SK-N-SH (cell line): Measurements from ENCODE around the gene PSMD3. TPM values are rescaled to one million over a fixed set of nuclear protein-coding genes. Genes with fewer than 3 reads are reported as not detected.

Source experiments
- CTCF ChIA-PET: fragments of 300-600, 350-600 bp; formaldehyde crosslinking; extraction: SDS; loops from one replicate; lab custom pipeline; 2021; lab: Yijun Ruan, JAX
- POLR2A ChIA-PET: fragments of 350-600 bp; sonication (Branson Sonifier 250); formaldehyde crosslinking; extraction: SDS; loops from one replicate; lab custom pipeline; 2020; ENCODE audit warnings: antibody characterized with exemption, inconsistent platforms; lab: Yijun Ruan, JAX
- DNase-seq: peaks from one replicate; pipeline ENCODE4 v3.0.0; 2012
- H2AFZ ChIP-seq: fragments of 200-600 bp; sonication (generic); 2 replicates; pipeline ENCODE4 v1.8.1; 2016; ENCODE audit warnings: antibody characterized with exemption, mild to moderate bottlenecking, low read depth
- H3F3A ChIP-seq: fragments of 200-600 bp; sonication (generic); replicated peaks from 2 replicates; pipeline ENCODE3; 2016; ENCODE audit warnings: antibody characterized with exemption, mild to moderate bottlenecking; ENCODE audit not compliant: insufficient read depth
- H3K27ac ChIP-seq, 2 experiments: fragments of 200-500 bp in 1 of 2; fragments of 200-600 bp in 1 of 2; sonication (Bioruptor generic) in 1 of 2; sonication (generic), shearing (Covaris generic) in 1 of 2; 2 replicates each; pipeline versions ENCODE4 v1.5.1 to v1.6.1; 2014 to 2016; ENCODE audit warnings: low read depth in 2 of 2, inconsistent platforms in 1 of 2, low read length in 1 of 2, mild to moderate bottlenecking in 1 of 2, mixed read lengths in 1 of 2
- H3K27me3 ChIP-seq: fragments of 200-600 bp; sonication (generic), shearing (Covaris generic); 2 replicates; pipeline ENCODE4 v1.6.1; 2016; ENCODE audit warnings: mixed run types; ENCODE audit not compliant: insufficient read depth
- H3K36me3 ChIP-seq, 2 experiments: fragments of 200-500 bp in 1 of 2; fragments of 200-600 bp in 1 of 2; sonication (Bioruptor generic) in 1 of 2; sonication (generic) in 1 of 2; replicated peaks in 1 of 2; 2 replicates each; pipeline versions ENCODE3 to v1.5.1; 2014 to 2016; ENCODE audit warnings: low read length in 1 of 2, mild to moderate bottlenecking in 1 of 2; ENCODE audit not compliant: insufficient read depth in 2 of 2, control insufficient read depth in 1 of 2
- H3K4me1 ChIP-seq, 2 experiments: fragments of 200-500 bp in 1 of 2; fragments of 200-600 bp in 1 of 2; sonication (Bioruptor generic) in 1 of 2; sonication (generic), shearing (Covaris generic) in 1 of 2; 2 replicates each; pipeline versions ENCODE4 v1.5.1 to v1.6.1; 2014 to 2016; ENCODE audit warnings: low read depth in 1 of 2, low read length in 1 of 2, mixed run types in 1 of 2; ENCODE audit not compliant: insufficient read depth in 2 of 2, control insufficient read depth in 1 of 2
- H3K4me2 ChIP-seq: fragments of 200-600 bp; sonication (generic), shearing (Covaris generic); 2 replicates; pipeline ENCODE4 v1.6.1; 2017; ENCODE audit warnings: mixed run types
- H3K4me3 ChIP-seq, 2 experiments: fragments of 200-500 bp in 1 of 2; fragments of 200-600 bp in 1 of 2; sonication (Bioruptor generic) in 1 of 2; sonication (generic), shearing (Covaris generic) in 1 of 2; 2 replicates each; pipeline versions ENCODE4 v1.5.1 to v1.8.1; 2014 to 2016; ENCODE audit warnings: low read depth in 2 of 2, inconsistent platforms in 1 of 2, low read length in 1 of 2, mild to moderate bottlenecking in 1 of 2, mixed read lengths in 1 of 2, moderate library complexity in 1 of 2
- H3K79me2 ChIP-seq: fragments of 200-600 bp; sonication (generic); 2 replicates; pipeline ENCODE4 v1.8.1; 2017; ENCODE audit warnings: mild to moderate bottlenecking; ENCODE audit not compliant: insufficient read depth
- H3K9ac ChIP-seq: fragments of 200-600 bp; sonication (generic); 2 replicates; pipeline ENCODE4 v1.6.1; 2017; ENCODE audit warnings: mixed run types
- H3K9me2 ChIP-seq: fragments of 200-600 bp; sonication (generic); 2 replicates; pipeline ENCODE4 v1.6.1; 2017; ENCODE audit warnings: mixed run types
- H3K9me3 ChIP-seq: fragments of 200-600 bp; sonication (generic); 2 replicates; pipeline ENCODE4 v1.6.1; 2017; ENCODE audit warnings: mixed run types, mild to moderate bottlenecking, moderate library complexity
- H4K20me1 ChIP-seq: fragments of 200-600 bp; sonication (generic); 2 replicates; pipeline ENCODE4 v1.6.1; 2017; ENCODE audit warnings: mild to moderate bottlenecking, mixed run types; ENCODE audit not compliant: insufficient read depth
- CHD2 ChIP-seq: fragments of 150-350 bp; IDR thresholded peaks from 2 replicates; pipeline ENCODE4 v1.6.1; 2018; ENCODE audit warnings: low read length; ENCODE audit not compliant: partially characterized antibody
- CTCF ChIP-seq: fragments of 200-600 bp; sonication (generic); IDR thresholded peaks from 2 replicates; pipeline ENCODE4 v1.6.1; 2017; ENCODE audit warnings: antibody characterized with exemption, mild to moderate bottlenecking, moderate library complexity
- ELF1 ChIP-seq: IDR thresholded peaks from 2 replicates; pipeline ENCODE4 v1.4.0; 2012
- EP300 ChIP-seq, 2 experiments: IDR thresholded peaks; 2 replicates each; pipeline versions ENCODE4 v1.4.0 to v1.6.1; 2012; ENCODE audit warnings: borderline replicate concordance in 1 of 2, low read depth in 1 of 2, low read length in 1 of 2
- EZH2phosphoT487 ChIP-seq: fragments of 200-600 bp; sonication (generic); IDR thresholded peaks from 2 replicates; pipeline ENCODE4 v1.6.1; 2017; ENCODE audit warnings: low read depth, mixed run types, mild to moderate bottlenecking, antibody characterized with exemption, moderate library complexity, borderline replicate concordance
- FOXJ3 ChIP-seq: sonication (generic); formaldehyde crosslinking; IDR thresholded peaks from 2 replicates; pipeline ENCODE4 v1.5.1; 2020; ENCODE audit warnings: mild to moderate bottlenecking, missing genetic modification reagents
- GABPA ChIP-seq: IDR thresholded peaks from 2 replicates; pipeline ENCODE4 v1.4.0; 2012; ENCODE audit warnings: low read depth, mild to moderate bottlenecking
- MXI1 ChIP-seq: IDR thresholded peaks from 2 replicates; pipeline ENCODE4 v1.6.1; 2012; ENCODE audit warnings: mild to moderate bottlenecking, low read depth, low read length, improper control_type of control experiment
- NFIC ChIP-seq: IDR thresholded peaks from 2 replicates; pipeline ENCODE4 v1.4.0; 2012; ENCODE audit warnings: borderline replicate concordance
- POLR2AphosphoS5 ChIP-seq: IDR thresholded peaks from 2 replicates; pipeline ENCODE4 v1.6.1; 2012; ENCODE audit warnings: low read depth, low read length
- RXRA ChIP-seq: IDR thresholded peaks from 2 replicates; pipeline ENCODE4 v1.4.0; 2012; ENCODE audit warnings: low read depth, mild to moderate bottlenecking, borderline replicate concordance
- TCF12 ChIP-seq: IDR thresholded peaks from 2 replicates; pipeline ENCODE4 v1.4.0; 2012
- TEAD4 ChIP-seq: IDR thresholded peaks from 2 replicates; pipeline ENCODE4 v1.4.0; 2012; ENCODE audit warnings: mild to moderate bottlenecking, borderline replicate concordance; ENCODE audit not compliant: insufficient read depth
- WGBS: methylation state at CpG from one replicate; pipeline ENCODE4 v1.1.6; 2017; ENCODE audit warnings: low lambda C conversion rate; 5-methylcytosine and 5-hydroxymethylcytosine counted together
- polyA plus RNA-seq, 3 experiments: library from polyadenylated mRNA; depleted of rRNA; stranded (reverse); fragments of >200 nt; gene quantifications; 2 replicates each; pipeline ENCODE4 v1.2.3, GENCODE V29; 2012
- TF ChIP-seq, protein P1 (sequence below): fragments of 150-350 bp; IDR thresholded peaks from 2 replicates; pipeline ENCODE4 v1.6.1; 2016; ENCODE audit warnings: mild to moderate bottlenecking, low read depth, low read length
- TF ChIP-seq, protein P2 (sequence below): IDR thresholded peaks from 2 replicates; pipeline ENCODE4; 2012

PSMD3 gene
- polyA plus RNA-seq, 1 of the 3 experiments (the other 2 are of a cell fraction) = 104 TPM

DNA sequence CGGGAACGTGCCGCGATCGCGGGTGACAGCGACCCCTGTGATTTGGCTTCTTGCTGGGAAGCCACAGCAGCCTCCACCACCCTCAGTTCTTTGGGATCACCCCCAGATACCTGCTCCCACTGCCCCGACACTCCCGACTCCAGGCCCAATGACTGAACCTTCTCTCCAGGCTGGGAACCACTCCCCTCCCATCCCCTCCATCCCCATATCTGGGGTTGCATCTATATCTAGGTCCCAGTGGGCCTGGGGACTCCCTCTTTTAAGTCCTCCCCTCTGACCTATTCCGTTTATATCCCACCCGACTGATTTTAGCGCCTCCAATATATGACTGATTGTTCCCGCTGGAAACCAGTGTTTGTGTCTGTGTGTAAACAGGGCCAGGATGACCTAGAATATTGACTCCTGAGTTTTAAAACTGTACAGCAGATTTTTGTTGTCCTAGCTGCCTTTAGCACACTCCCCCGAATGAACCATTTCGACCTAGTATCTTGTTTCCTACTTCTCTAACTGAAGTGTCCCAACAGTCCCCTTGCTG, 667 bp downstream of the PSMD3 start (continued):
- no peak; the same call in 1 of the 2 replicates for TF ChIP-seq CTCF
- TF ChIP-seq EP300 (IDR thresholded peaks at IDR 0.05; ENCODE audit: borderline replicate concordance in 1 of 2, low read depth in 1 of 2, low read length in 1 of 2) = no peak
- TF ChIP-seq NFIC = no peak
- no peak for TF ChIP-seq ELF1
- TF ChIP-seq RXRA = no peak
- no peak for TF ChIP-seq FOXJ3 (CRISPR knock-in tag)
- no peak for TF ChIP-seq TCF12
- TF ChIP-seq, protein P1, sequence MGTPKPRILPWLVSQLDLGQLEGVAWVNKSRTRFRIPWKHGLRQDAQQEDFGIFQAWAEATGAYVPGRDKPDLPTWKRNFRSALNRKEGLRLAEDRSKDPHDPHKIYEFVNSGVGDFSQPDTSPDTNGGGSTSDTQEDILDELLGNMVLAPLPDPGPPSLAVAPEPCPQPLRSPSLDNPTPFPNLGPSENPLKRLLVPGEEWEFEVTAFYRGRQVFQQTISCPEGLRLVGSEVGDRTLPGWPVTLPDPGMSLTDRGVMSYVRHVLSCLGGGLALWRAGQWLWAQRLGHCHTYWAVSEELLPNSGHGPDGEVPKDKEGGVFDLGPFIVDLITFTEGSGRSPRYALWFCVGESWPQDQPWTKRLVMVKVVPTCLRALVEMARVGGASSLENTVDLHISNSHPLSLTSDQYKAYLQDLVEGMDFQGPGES = no peak
- TF ChIP-seq, protein P2, sequence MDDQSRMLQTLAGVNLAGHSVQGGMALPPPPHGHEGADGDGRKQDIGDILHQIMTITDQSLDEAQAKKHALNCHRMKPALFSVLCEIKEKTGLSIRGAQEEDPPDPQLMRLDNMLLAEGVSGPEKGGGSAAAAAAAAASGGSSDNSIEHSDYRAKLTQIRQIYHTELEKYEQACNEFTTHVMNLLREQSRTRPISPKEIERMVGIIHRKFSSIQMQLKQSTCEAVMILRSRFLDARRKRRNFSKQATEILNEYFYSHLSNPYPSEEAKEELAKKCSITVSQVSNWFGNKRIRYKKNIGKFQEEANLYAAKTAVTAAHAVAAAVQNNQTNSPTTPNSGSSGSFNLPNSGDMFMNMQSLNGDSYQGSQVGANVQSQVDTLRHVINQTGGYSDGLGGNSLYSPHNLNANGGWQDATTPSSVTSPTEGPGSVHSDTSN = no peak

DNA sequence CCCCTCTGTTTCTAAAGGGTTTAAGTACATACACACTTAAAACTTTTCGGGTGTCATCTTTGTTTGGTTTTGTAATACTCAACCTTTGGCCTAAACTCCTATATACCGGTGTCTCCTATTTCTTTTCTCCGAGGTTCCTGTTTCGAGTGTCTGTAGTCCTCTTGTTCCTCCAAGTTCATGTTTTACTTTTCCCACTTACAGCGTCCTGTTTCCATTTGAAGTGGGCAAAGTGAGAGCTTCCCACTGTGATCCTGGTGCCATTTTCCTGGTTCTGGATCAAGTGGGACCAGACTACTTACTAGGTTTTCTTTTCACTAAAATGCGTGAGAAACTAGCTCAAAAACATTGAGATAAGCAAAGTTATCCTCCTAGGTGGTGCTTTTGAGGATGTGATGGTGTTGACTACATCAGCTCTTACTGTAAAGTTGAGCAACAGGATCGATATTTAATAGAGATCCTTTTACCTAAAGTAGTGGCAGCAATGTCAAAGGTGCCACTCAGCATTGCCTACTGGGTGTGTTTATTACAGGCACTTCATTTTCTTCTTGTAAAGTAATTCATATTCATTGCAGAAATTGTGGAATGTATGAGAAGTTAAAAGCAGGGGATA, 1.3 kb downstream of the PSMD3 start:
- POLR2A ChIA-PET = interaction anchor here (0.8 kb wide), 1 partner anchor 16 kb away, joined by 4 read pairs; no protein-coding TSS in a partner anchor

More for the DNA sequence above, 1.3 kb downstream of the PSMD3 start:
- Histone ChIP-seq H3K4me3 (peak overlapping the region; percentile 80 to 89), H3K9me2 (no peaks in the 10 kb centered on the region), H3K36me3 (peaks cover 25 to 27% of the 10 kb centered on the region in 2 experiments), H3K4me1 (peaks cover 8% of the 10 kb centered on the region in 2 experiments), H3K79me2 (peaks cover 55% of the 10 kb centered on the region), H2AFZ (no peak overlapping the region), H3K27me3 (no peaks in the 10 kb centered on the region), H4K20me1 (peaks cover 22% of the 10 kb centered on the region), H3K4me2 (peak overlapping the region; percentile 94), H3K27ac (0 out of 4 replicates have a peak overlapping the region, but pooled peaks of 1 of the 2 experiments have one; percentile 74), H3K9me3 (no peaks in the 10 kb centered on the region), H3K9ac (peak overlapping the region; percentile 97), H3F3A (peaks cover 14% of the 10 kb centered on the region)
- DNase-seq = no peak
- CTCF ChIA-PET = interaction anchor here (0.6 to 5.5 kb wide), 8 partner anchors 12 to 119 kb away, joined by 3 to 33 read pairs (median 3); no protein-coding TSS in a partner anchor
- TF ChIP-seq, protein P1 = no peak
- TF ChIP-seq GABPA (no peak), MXI1 (no peak), EZH2phosphoT487 (no peak), TEAD4 (no peak), TCF12 (no peak), CHD2 (no peak), NFIC (no peak), POLR2AphosphoS5 (no peak), RXRA (no peak)
- 13% methylated on average over 7 of the region's 7 CpGs for WGBS
